ENCODE data around the gene TIMELESS. TPM values are rescaled to one million over a fixed set of nuclear protein-coding genes. Genes with fewer than 3 reads are reported as not detected.

TIMELESS gene
- total and polyA plus RNA-seq, 9 of the 15 experiments (the other 6 are each of a cell fraction or from before 2014, with no cell fraction given) = 11.9 to 59.2 (median 35.8) TPM

DNA sequence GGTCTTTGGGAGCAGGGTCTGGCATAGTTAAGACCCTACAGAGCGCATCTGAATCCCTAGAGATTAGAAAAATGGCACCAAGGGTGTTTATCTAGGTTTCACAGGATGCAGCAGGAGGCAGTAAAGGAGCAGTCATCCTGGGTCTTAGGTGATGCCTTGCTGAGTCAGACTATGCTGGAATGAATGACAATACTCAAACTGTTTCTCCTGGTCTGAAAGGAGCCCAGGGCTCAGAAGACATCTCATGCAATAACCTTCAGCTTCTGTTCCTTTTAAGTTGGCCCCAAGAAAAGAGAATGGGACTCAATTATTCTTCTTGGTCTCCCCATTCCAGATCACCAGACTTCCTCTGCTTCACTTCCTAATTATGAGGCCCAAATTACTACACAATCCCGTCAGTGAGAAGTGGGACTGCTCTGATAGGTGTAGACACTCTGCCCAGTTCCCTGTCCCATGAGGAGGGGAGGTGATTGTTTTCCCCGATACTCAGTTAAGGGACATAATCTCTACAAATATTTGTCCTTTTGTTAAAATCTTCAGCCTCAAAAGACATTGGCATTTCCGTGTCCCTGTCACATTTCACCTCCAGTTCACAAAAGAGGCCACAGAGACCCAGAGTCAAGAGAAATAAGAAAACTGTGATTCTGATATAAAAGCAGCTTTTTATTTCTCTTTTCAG, 71.8 kb downstream of the TIMELESS start (continued):
- TF ChIP-seq, protein P1, sequence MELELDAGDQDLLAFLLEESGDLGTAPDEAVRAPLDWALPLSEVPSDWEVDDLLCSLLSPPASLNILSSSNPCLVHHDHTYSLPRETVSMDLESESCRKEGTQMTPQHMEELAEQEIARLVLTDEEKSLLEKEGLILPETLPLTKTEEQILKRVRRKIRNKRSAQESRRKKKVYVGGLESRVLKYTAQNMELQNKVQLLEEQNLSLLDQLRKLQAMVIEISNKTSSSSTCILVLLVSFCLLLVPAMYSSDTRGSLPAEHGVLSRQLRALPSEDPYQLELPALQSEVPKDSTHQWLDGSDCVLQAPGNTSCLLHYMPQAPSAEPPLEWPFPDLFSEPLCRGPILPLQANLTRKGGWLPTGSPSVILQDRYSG (tag; conservative IDR thresholded peaks at IDR 0.05; ENCODE audit: low read depth) = peak; percentile 25; the same call in 1 of the 2 replicates
- TF ChIP-seq ZNF561 (CRISPR knock-in tag; conservative IDR thresholded peaks at IDR 0.05) = no peak
- TF ChIP-seq, protein P2, sequence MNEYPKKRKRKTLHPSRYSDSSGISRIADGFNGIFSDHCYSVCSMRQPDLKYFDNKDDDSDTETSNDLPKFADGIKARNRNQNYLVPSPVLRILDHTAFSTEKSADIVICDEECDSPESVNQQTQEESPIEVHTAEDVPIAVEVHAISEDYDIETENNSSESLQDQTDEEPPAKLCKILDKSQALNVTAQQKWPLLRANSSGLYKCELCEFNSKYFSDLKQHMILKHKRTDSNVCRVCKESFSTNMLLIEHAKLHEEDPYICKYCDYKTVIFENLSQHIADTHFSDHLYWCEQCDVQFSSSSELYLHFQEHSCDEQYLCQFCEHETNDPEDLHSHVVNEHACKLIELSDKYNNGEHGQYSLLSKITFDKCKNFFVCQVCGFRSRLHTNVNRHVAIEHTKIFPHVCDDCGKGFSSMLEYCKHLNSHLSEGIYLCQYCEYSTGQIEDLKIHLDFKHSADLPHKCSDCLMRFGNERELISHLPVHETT (CRISPR knock-in tag; conservative IDR thresholded peaks at IDR 0.05 in 1 of 2, IDR thresholded peaks at IDR 0.05 in 1 of 2) = 0 out of 4 replicates have a peak, but pooled peaks of 1 of the 2 experiments have one; percentile 57
- TF ChIP-seq ARNT (IDR thresholded peaks at IDR 0.05) = 0 out of 4 replicates have a peak, but pooled peaks have one; percentile 51 to 76
- TF ChIP-seq, protein P3, sequence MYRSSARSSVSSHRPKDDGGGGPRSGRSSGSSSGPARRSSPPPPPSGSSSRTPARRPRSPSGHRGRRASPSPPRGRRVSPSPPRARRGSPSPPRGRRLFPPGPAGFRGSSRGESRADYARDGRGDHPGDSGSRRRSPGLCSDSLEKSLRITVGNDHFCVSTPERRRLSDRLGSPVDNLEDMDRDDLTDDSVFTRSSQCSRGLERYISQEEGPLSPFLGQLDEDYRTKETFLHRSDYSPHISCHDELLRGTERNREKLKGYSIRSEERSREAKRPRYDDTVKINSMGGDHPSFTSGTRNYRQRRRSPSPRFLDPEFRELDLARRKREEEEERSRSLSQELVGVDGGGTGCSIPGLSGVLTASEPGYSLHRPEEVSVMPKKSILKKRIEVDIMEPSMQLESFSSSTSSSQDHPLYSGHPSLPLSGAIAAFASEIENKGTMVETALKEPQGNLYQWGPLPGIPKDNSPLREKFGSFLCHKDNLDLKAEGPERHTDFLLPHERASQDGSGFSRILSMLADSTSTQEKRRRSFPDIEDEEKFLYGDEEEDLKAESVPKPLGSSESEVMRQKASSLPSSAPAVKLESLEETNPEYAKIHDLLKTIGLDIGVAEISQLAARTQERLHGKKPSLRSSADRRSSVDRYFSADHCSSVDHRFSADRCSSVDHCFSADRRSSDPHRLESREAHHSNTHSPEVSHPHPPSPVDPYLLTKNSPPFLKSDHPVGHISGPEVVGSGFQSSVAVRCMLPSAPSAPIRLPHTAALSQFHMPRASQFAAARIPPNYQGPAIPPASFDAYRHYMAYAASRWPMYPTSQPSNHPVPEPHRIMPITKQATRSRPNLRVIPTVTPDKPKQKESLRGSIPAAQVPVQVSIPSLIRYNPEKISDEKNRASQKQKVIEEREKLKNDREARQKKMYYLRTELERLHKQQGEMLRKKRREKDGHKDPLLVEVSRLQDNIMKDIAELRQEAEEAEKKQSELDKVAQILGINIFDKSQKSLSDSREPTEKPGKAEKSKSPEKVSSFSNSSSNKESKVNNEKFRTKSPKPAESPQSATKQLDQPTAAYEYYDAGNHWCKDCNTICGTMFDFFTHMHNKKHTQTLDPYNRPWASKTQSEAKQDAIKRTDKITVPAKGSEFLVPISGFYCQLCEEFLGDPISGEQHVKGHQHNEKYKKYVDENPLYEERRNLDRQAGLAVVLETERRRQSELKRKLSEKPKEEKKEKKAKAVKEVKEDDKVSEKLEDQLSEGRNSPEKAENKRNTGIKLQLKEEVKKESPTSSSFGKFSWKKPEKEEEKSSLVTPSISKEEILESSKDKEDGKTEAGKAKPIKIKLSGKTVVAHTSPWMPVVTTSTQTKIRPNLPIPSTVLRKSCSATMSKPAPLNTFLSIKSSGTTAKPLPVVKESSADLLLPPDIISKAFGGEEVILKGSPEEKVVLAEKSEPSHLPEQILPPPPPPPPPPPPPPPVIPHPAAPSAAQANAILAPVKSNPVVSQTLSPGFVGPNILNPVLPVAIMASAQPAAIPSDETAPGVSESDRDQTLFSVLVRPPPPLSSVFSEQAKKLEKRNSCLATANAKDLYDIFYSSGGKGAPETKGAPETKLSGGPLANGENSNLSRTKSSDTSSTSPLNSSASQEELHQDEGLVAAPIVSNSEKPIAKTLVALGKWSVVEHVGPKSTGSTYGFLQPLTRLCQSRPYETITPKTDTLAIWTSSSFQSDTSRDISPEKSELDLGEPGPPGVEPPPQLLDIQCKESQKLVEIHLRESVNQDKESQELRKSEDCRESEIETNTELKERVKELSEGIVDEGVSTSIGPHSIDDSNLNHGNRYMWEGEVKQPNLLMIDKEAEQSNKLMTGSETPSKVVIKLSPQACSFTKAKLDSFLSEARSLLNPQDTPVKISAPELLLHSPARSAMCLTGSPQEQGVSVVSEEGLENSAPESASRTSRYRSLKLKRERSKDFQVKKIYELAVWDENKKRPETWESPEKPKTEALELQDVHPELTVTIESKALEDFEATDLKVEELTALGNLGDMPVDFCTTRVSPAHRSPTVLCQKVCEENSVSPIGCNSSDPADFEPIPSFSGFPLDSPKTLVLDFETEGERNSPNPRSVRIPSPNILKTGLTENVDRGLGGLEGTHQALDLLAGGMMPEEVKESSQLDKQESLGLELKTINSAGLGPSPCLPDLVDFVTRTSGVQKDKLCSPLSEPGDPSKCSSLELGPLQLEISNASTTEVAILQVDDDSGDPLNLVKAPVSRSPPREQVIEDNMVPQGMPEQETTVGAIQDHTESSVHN (IDR thresholded peaks at IDR 0.05; ENCODE audit: borderline replicate concordance in 1 of 2, low read depth in 1 of 2) = no peak
- TF ChIP-seq PURB (CRISPR knock-in tag; IDR thresholded peaks at IDR 0.05; ENCODE audit: low read depth) = no peak
- TF ChIP-seq SRSF3 (IDR thresholded peaks at IDR 0.05; ENCODE audit: insufficient read depth, low read length) = no peak
- TF ChIP-seq, protein P4, sequence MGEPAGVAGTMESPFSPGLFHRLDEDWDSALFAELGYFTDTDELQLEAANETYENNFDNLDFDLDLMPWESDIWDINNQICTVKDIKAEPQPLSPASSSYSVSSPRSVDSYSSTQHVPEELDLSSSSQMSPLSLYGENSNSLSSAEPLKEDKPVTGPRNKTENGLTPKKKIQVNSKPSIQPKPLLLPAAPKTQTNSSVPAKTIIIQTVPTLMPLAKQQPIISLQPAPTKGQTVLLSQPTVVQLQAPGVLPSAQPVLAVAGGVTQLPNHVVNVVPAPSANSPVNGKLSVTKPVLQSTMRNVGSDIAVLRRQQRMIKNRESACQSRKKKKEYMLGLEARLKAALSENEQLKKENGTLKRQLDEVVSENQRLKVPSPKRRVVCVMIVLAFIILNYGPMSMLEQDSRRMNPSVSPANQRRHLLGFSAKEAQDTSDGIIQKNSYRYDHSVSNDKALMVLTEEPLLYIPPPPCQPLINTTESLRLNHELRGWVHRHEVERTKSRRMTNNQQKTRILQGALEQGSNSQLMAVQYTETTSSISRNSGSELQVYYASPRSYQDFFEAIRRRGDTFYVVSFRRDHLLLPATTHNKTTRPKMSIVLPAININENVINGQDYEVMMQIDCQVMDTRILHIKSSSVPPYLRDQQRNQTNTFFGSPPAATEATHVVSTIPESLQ (CRISPR knock-in tag; IDR thresholded peaks at IDR 0.05) = no peak
- no peak for TF ChIP-seq ASH1L (IDR thresholded peaks at IDR 0.05; ENCODE audit: borderline replicate concordance, low read depth, partially characterized antibody)
- no peak for TF ChIP-seq ZFP36 (IDR thresholded peaks at IDR 0.05; ENCODE audit: low read depth, low read length, partially characterized antibody)
- TF ChIP-seq ZNF668 (CRISPR knock-in tag; IDR thresholded peaks at IDR 0.05) = no peak
- TF ChIP-seq, protein P5, sequence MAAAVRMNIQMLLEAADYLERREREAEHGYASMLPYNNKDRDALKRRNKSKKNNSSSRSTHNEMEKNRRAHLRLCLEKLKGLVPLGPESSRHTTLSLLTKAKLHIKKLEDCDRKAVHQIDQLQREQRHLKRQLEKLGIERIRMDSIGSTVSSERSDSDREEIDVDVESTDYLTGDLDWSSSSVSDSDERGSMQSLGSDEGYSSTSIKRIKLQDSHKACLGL (CRISPR knock-in tag; IDR thresholded peaks at IDR 0.05; ENCODE audit: borderline replicate concordance, poor library complexity, severe bottlenecking) = no peak
